HG03457 (cell line): ENCODE measurements around the gene ANXA2.
"Not testable (repeated sequence)": the region's sequence is repeated elsewhere in the genome, so short reads cannot be mapped to it uniquely, and the experiment has no call there.

ENCODE experiments used
- ATAC-seq: cut with Tn5 transposase; IDR thresholded peaks from one replicate; pipeline ENCODE4 v1.9.1; 2021; ENCODE audit warnings: moderate number of reproducible peaks; ENCODE audit not compliant: unreplicated experiment

ANXA2 gene

DNA sequence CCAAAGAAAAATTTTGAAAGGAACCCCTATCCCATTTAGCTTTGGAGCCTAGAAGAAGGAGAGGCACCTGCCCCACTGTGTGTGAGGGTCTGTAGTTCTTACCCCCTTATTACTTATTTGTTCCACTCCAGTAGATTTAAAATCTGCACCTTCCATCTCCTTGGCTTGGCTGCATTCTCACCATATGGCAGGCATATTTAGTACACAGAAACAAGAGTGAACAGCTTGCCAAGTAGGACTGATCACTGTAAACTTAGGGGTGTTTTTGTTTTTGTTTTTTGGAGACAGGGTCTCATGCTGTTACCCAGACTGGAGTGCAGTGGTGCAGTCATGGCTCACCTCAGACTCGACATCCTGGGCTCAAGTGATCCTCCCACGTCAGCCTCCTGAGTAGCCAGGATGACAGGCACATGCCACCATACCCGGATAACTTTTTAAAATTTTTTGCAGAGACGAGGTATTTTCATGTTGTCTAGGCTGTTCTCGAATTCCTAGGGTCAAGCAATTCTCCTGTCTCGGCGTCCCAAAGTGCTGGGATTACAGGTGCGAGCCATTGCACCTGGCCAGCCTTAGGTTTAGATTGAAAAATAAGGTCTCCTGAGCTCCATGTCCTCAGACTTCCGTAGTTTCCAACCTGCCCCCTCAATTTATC, 14.1 kb upstream of the ANXA2 start:
- ATAC-seq, result no peak

DNA sequence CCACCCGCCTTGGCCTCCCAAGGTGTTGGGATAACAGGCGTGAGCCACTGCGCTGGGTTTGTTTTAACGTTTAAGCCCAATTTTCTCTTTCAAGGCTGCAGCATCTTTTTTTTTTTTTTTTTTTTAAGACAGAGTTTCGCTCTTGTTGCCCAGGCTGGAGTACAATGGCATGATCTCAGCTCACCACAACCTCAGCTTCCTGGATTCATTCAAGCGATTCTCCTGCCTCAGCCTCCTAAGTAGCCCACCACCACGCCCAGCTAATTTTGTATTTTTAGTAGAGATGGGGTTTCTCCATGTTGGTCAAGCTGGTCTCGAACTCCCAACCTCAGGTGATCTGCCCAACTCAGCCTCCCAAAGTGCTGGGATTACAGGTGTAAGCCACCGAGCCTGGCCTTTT, 12.6 kb upstream of the ANXA2 start:
- not testable (repeated sequence) for ATAC-seq

- peak; percentile 61 for ATAC-seq
Observed at GRCh38 chr15:60408463-60408981, 10.7 kb upstream of the ANXA2 start.

DNA sequence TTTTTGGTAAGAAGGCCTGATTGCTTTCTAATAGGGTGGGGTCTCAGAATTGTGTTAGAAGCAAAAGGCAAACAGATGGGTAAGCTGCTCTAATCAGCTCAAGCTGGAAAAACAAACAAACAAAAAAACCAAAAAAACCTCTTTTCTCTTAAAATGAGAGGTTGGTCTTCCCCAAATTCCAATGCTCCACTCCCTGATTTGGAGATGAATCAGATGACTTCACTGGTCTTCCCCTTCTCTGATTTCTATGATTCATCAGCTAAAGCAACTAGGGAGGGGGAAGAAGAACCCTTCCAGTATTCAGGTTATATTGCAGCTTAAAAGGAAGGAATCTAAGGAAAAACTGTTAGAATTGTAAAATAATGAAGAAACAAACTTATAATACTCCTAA, 9.6 kb upstream of the ANXA2 start:
- ATAC-seq, result no peak

DNA sequence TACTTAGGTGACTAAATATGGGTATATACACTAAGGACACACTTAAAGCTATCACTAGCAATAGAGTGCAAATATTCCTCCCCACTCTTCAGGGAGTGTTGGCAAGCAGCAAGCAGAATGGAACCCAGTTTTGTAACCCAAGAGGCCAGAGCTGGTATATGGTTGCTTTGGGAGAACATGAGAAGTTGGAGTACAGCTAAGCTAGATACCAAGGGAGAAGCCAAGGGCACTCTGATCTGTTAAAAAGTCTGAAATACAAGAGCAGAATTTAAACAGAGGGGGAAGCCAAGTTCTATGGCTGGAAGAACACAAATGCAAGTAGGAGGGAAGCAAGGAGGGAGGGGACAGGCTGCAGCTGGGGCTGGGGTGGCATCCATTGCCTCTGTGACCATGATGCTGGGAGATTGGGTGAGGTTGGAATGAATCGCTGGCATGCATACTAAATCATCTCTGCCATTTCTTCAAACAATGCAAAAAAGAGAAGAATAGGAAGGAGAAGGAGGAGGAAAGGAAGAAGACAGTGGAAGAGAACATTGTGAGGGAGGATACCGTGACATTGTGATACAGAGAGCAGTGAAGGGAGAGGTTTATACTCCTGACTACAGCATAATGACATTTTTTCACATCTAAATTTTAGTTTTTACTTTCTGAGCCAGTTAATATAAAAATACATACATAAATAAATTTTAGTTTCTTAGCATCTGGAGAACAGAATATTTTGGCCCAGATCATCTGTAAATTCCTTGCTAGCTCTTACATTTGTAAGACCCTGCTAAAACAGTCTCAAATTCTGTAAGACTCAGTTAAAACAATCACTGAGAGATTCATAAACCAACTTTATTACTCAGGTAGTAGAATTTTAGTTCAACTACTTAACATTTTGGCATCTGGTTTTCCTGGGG, 9.0 kb upstream of the ANXA2 start:
- no peak for ATAC-seq

GRCh38 chr15:60405399-60405798, 7.6 kb upstream of the ANXA2 start:
- no peak for ATAC-seq

GRCh38 chr15:60404351-60404750, 6.6 kb upstream of the ANXA2 start:
- ATAC-seq, result not testable (repeated sequence)

DNA sequence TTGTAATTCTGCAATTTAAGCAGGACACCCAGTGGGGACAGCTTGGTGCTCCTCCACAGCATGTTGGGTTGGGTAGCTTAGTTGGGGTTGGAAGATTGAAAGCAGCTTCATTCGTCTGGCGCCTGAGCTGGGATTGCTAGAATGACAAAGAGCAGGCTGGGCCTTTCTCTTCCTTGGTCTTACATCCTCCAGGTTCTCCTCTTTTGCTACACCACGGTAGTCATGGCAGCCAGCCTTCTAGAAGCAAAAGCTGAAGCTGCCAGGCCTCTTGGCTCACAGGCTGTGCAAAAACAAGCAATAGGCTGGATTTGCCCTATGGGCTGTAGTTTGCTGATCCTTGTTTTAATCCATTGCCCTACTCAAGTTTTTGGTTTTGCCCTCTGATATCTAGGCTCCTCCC, 3.2 kb upstream of the ANXA2 start:
- no peak for ATAC-seq

DNA sequence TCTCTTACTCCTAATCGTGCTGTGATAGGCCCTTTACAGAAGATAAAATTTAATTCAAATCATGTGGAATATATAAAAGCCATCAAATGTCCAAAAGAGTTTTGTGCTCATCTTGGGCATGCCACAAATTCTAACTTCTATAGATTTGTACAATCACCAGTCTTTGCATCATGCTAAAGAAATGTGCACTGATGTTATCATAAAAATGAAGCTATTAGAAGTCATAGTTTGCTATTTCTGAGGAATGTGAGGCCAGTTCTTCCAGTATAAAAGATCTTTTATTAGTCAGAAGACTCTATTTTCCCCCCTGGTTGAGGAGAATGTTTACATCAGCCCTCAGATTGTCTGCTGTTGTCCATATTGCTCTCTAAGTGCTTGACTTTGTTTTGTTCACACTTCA, 2.1 kb upstream of the ANXA2 start:
- ATAC-seq, result no peak

DNA sequence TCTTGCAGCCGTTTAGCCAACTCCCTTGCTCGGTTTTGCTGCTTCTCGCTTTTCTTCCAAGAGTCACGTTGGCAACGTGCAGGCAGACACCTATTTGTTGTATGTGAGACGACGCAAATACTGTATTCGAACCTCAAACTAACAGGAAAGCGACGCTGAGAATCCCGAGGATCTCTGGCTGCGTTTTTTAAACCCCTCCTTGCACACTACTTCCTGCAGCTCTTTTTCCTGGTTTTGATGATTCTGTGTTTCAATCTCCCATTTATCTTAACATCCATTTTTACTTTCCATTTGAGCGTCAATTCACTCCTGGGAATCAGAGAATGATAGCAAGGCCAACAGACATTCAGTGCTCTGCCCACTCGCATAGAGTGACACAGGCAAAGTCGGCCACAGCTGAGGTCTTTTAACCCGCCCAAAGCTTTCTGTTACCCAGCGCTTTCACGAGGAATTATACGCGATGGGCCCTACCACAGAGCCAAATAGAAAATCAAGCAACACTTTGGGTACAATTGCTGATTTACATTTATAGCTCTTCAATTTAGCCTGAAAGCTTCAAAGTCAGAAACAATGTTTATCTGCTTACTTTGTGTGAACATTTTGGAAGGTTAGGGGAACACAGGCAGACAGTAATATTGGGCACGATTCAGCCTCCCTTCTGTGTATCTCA, 1.6 kb upstream of the ANXA2 start:
- ATAC-seq, result no peak

DNA sequence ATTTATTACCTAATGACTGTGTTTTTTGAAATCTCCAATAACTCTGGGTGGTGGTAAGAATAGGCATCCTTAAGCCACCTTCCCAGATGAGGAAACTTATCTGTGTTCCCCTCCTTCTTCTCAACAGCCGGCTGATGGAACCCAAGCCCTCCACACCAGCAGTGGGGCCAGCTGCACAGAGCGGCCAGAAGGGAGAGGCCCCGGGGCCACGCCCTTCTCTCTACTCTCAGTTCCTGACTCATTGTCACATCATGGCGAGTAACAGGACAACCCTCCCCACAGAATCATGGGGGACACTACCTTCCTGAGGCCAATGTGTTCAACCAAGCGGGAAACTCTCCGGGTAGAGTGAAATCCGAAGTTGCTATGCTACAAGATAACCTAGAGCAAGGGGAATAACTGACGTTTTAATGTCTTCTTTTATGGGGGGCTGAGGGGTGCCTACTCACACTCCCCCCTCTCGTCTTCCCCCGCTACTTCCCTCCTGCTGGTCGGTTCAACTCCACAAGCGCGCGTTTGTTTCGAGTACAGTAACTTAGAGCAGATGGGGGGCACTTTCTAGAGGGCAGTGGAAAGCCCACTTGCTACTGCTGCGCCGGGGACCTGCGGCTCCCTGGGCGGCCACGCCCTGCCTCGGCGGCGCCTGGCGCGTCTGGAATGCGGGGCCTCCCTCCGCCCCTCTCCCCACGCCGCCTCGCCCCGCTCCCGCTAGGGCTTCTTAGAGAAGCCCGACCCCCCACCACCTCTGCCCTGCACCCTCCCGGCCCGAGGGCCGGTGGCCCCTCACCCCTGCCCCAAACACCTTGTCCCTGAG, 621 bp downstream of the ANXA2 start:
- ATAC-seq, result peak; percentile 50

DNA sequence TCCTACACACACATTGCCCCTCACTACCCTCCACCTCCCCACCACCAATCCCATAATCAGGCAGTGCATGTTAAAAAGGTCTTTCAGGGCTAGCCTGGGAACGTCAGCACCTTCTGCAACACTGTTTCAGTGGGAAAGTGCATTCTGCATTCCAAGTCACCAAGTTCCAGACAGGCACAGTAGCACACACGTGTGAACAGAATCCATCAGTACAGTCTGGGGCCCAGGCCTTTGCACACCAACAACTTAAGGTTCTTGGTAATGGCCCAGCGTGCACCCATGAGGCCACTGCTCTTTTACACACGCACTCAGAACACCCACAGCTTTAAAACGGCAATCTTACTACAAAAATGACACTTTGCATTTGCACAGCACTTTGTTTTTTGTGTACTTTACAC, 1.2 kb downstream of the ANXA2 start:
- ATAC-seq, result no peak

DNA sequence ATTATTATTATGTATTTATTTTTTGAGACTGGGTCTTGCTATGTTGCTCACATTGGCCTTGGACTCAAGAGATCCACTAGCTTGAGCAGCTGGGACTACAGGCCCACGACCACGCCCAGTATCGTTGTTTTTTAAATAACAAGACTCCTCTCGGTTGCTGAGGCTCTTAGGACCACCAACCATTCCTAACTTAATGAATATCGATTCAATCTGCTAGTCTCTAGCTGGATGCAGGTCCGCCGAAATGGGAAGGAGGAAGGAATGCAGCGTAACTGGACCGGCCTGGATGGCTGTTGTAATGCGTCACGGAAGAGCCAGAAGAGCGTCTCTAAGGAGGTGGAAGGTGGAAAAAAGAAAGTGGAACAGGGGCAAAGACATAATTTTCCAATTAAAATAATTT, 1.7 kb downstream of the ANXA2 start:
- no peak for ATAC-seq

DNA sequence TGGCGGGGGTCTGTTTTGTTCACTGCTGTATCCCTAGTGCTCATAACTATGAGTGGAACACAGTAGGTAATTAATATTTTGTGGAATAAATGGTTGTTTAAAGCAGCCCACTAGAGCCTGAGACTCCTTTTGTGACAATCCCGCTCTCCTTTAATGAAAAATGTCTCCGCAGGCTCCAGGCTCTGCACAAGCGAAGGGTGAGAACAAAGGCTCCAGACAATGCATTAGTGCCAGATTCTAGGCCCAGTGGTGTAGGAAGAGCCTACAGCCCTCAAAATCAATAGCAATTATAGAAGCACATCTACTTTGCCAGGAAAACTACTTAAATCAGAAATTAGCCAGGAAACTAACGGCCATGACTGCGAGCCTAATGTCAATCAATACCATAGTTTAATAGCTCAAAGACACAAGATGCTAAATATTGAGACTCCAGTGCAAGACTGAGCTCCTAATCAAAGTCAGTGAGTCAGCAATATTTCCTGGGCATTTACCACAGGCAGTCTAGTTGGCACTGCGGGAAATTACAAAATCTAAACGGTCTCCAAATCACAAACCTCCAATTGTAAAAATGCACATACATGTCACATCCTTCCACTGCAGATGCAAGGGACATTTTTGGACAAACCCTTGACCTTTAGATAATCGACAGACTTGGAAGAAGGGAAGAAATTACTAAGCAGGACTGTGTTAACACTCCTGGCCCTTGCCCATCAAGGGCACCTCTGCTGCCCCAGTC, 2.3 kb downstream of the ANXA2 start:
- no peak for ATAC-seq

DNA sequence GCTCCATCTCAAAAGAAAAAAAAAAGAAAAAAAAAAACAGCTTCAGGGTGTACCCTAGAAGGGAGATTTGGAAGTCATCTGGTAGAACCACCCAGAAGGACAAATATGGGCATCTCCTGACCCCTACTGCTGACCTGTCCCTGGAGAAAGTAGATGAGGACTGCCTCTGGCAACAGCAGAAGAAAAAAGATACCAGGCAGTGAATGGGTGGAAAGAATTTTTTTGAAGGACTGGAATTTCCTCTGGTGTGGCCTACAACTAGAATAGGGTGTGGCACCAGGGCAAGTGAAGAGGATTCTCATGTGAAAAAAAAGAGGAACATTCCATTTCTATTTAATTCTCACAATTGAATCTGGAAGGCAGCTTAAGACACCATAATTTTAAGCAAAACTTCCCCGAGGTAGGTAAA, 3.1 kb downstream of the ANXA2 start:
- no peak for ATAC-seq

DNA sequence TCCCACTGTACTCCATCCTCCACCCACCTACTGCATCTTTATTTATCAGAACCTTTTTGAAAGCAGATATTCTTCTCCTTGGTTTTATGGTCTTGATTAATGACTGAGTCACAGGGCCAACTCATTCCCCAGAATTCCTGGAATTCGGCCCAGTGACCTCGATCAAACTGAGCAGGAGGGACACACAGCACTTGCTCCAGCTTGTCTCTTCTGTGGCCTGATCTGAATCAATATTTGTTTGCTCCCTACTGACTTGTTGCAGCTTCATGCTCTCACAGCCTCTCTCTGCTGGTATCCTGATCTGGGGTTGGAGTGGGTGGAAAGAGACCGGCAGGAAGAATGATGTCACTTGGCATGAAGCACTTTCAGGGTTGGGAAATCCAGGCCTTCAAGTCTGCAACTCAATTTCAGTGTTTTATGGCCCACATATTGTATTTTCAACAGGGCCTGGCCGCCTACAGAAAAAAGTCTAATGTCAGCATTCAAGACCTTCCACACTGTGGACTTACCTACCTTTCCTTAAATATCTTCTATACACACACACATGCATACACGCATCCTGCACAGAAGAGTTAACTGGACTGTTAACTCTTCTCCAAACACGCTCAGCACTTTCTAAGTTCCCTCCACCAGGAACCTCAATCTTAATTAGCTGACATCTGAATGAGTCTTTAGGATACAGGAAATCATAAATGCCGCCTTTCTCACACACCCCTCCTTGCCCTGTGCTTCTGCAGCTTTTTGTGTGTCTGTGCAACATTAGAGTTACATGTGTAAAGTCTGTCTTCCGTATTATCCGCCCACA, 4.6 kb downstream of the ANXA2 start:
- ATAC-seq, result no peak

GRCh38 chr15:60392601-60392985, 5.2 kb downstream of the ANXA2 start:
- no peak for ATAC-seq

DNA sequence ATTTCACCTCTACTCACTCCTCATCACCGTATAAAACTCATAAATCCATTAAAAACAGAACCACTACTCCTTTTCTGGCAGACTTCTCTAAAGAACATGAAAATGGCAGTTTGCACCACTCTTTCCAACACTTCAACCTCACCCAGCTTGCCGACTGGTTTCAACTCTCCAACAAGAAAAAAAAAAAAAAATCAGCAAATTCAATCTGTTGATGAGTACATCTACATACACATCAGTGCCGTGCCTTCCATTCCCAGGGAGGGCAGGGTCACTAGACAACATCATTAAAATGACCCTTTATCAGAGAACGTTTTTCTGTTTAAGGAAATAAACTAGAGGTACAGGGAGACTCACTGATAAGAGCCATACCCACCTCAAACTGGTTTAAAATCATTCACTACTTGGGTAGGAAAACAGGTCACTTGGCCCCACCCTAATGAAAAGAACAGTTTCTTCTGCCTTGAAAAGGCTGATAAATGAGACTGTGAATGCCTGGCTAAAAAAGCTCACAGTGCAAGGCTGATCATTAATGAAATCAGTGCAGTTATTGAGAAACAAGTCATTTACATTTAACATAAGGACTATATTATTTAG, 6.0 kb downstream of the ANXA2 start:
- ATAC-seq, result no peak
